Tibial nerve (tissue), 4 donors: ENCODE measurements around the gene CSNK2A1. TPM values are rescaled to one million over a fixed set of nuclear protein-coding genes. Genes with fewer than 3 reads are reported as not detected.

Experiments
- DNase-seq, 2 donors: peaks; one replicate each; pipeline ENCODE4 v3.0.0-alpha.2; 2019; ENCODE audit warnings: low spot score in 2 of 2
- H3K27ac ChIP-seq, 4 donors: fragments of 200-600 bp; sonication (generic) in 3 of 4; one replicate each; pipeline ENCODE4 v1.5.1; 2017 to 2019; ENCODE audit warnings: mild to moderate bottlenecking in 1 of 4
- H3K27me3 ChIP-seq, 2 donors: fragments of 200-600 bp; sonication (generic) in 1 of 2; one replicate each; pipeline versions ENCODE4 v1.5.1 to v1.6.0; 2017 to 2019
- H3K36me3 ChIP-seq, 3 donors: fragments of 200-600 bp; sonication (generic); one replicate each; pipeline ENCODE4 v1.5.1; 2018 to 2019
- H3K4me1 ChIP-seq, 4 donors: fragments of 200-600 bp; sonication (generic) in 3 of 4; one replicate each; pipeline ENCODE4 v1.5.1; 2017 to 2019
- H3K4me3 ChIP-seq, 4 donors: fragments of 200-600 bp; sonication (generic) in 3 of 4; one replicate each; pipeline ENCODE4 v1.5.1; 2017 to 2019; ENCODE audit warnings: mild to moderate bottlenecking in 1 of 4, moderate library complexity in 1 of 4
- H3K9me3 ChIP-seq, 4 donors: fragments of 200-600 bp; sonication (generic) in 3 of 4; one replicate each; pipeline ENCODE4 v1.5.1; 2017 to 2019
- CTCF ChIP-seq, 5 experiments: fragments of 200-600 bp in 3 of 5; fragments of 450-650 bp in 2 of 5; sonication (generic) in 3 of 5; IDR thresholded peaks; one replicate each; pipeline ENCODE4 v1.5.1; 2016 to 2019; ENCODE audit warnings: antibody characterized with exemption in 5 of 5, mild to moderate bottlenecking in 3 of 5, moderate library complexity in 2 of 5
- EP300 ChIP-seq, 2 donors: sonication (generic); formaldehyde crosslinking; IDR thresholded peaks; one replicate each; pipeline ENCODE4 v1.6.1; 2017; ENCODE audit warnings: antibody characterized with exemption in 2 of 2, mild to moderate bottlenecking in 1 of 2
- POLR2A ChIP-seq, 2 donors: fragments of 450-650 bp; IDR thresholded peaks; one replicate each; pipeline ENCODE4 v1.6.1; 2017; ENCODE audit warnings: antibody characterized with exemption in 2 of 2, mild to moderate bottlenecking in 2 of 2, moderate library complexity in 2 of 2
- WGBS, 2 donors: methylation state at CpG; one replicate each; pipeline ENCODE4 v1.1.5; 2018; 5-methylcytosine and 5-hydroxymethylcytosine counted together
- total RNA-seq, 4 donors: library from RNA; depleted of rRNA; stranded (reverse); fragments of >200 nt; gene quantifications; one replicate each; pipeline ENCODE4 v1.1.0, GENCODE V29; 2016

CSNK2A1 gene
- total RNA-seq, 4 donors from 2014 or later, result 60.7 to 73.0 (median 64.1) TPM

GRCh38 chr20:507761-508332, 35.7 kb downstream of the CSNK2A1 start:
- DNase-seq, result no peak
- 83 to 85% methylated on average over 7 of the region's 7 CpGs for WGBS, 2 donors
- no peak for TF ChIP-seq POLR2A (IDR thresholded peaks at IDR 0.05)
- Histone ChIP-seq H3K4me3 (no peak overlapping the region), H3K27ac (no peak overlapping the region), H3K9me3 (no peaks in the 10 kb centered on the region), H3K4me1 (peaks cover 0 to 19% (median 0%) of the 10 kb centered on the region in 4 donors), H3K36me3 (peaks cover 0 to 45% (median 8%) of the 10 kb centered on the region in 3 donors), H3K27me3 (no peaks in the 10 kb centered on the region)

- DNase-seq, result no peak
- H3K4me3 ChIP-seq, result no peak overlapping the region
- peaks cover 0 to 52% (median 8%) of the 10 kb centered on the region in 3 donors for H3K36me3 ChIP-seq
- H3K27ac ChIP-seq, result no peak overlapping the region
- no peaks in the 10 kb centered on the region for H3K9me3 ChIP-seq
- H3K27me3 ChIP-seq, result no peaks in the 10 kb centered on the region
- TF ChIP-seq CTCF (IDR thresholded peaks at IDR 0.05), result no peak
- no peak for TF ChIP-seq POLR2A (IDR thresholded peaks at IDR 0.05)
- no peak for TF ChIP-seq EP300 (IDR thresholded peaks at IDR 0.05)
- peaks cover 0 to 13% (median 0%) of the 10 kb centered on the region in 4 donors for H3K4me1 ChIP-seq
- WGBS, 2 donors, result 82 to 90% methylated on average over 7 of the region's 7 CpGs
Observed at GRCh38 chr20:507006-507758, 36.4 kb downstream of the CSNK2A1 start.

GRCh38 chr20:504632-505075, 38.9 kb downstream of the CSNK2A1 start:
- 47 to 58% methylated on average over 3 of the region's 3 CpGs for WGBS, 2 donors
- H3K4me1 ChIP-seq, result peaks cover 0 to 2% (median 0%) of the 10 kb centered on the region in 4 donors
- H3K27ac ChIP-seq, result no peak overlapping the region
- no peaks in the 10 kb centered on the region for H3K9me3 ChIP-seq
- no peaks in the 10 kb centered on the region for H3K27me3 ChIP-seq
- no peak for DNase-seq
- no peak overlapping the region for H3K4me3 ChIP-seq
- TF ChIP-seq POLR2A (IDR thresholded peaks at IDR 0.05) (no peak), EP300 (IDR thresholded peaks at IDR 0.05) (no peak), CTCF (IDR thresholded peaks at IDR 0.05) (no peak)
- peaks cover 0 to 76% (median 8%) of the 10 kb centered on the region in 3 donors for H3K36me3 ChIP-seq

- TF ChIP-seq EP300 (IDR thresholded peaks at IDR 0.05) (no peak), POLR2A (IDR thresholded peaks at IDR 0.05) (no peak), CTCF (IDR thresholded peaks at IDR 0.05) (no peak)
- no peaks in the 10 kb centered on the region for H3K9me3 ChIP-seq
- WGBS, 2 donors, result 92 to 93% methylated on average over 11 of the region's 11 CpGs
Observed at GRCh38 chr20:503048-503737, 40.4 kb downstream of the CSNK2A1 start.

GRCh38 chr20:497979-498378, 45.6 kb downstream of the CSNK2A1 start:
- Histone ChIP-seq H3K9me3 (no peaks in the 10 kb centered on the region), H3K27me3 (no peaks in the 10 kb centered on the region), H3K4me3 (no peak overlapping the region), H3K27ac (no peak overlapping the region), H3K36me3 (peaks cover 0 to 92% (median 6%) of the 10 kb centered on the region in 3 donors), H3K4me1 (peaks cover 0 to 10% (median 0%) of the 10 kb centered on the region in 4 donors)
- 95 to 97% methylated on average over 2 of the region's 2 CpGs for WGBS, 2 donors
- no peak for DNase-seq
- TF ChIP-seq POLR2A (IDR thresholded peaks at IDR 0.05) (no peak), EP300 (IDR thresholded peaks at IDR 0.05) (no peak), CTCF (IDR thresholded peaks at IDR 0.05) (no peak)

More at GRCh38 chr20:503048-503737, 40.4 kb downstream of the CSNK2A1 start:
- Histone ChIP-seq H3K27ac (no peak overlapping the region), H3K27me3 (no peaks in the 10 kb centered on the region), H3K36me3 (peaks cover 0 to 91% (median 8%) of the 10 kb centered on the region in 3 donors), H3K4me3 (no peak overlapping the region), H3K4me1 (peaks cover 0 to 2% (median 0%) of the 10 kb centered on the region in 4 donors)
- DNase-seq, result no peak
